Fibroblast of skin of right quadriceps (primary cell): Measurements from ENCODE around the gene CLGN.
A peak's percentile ranks its signal among the peaks of the same experiment; 100 is the strongest.

Experiments used
- DNase-seq: peaks from one replicate; pipeline ENCODE4 v3.0.0-alpha.2; 2013

The CLGN gene

DNA sequence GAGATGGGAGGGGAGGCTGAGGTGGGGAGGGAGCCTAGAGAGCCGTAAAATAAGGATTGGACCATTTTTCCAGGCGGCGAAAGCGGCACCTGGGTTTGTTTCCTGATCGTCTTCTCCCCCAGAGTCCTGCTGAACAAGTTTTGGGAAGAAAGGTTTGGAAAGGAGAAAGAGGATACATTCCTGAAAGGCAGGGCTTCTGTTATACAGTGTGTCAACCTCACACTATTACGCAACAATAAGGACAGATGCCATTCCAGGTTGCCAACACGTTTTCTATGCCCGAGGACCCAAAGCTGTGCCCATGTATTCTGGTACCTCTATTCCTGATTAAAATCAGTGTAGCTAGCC is 53.3 kb downstream of the CLGN start:
- peak; percentile 4 for DNase-seq

DNA sequence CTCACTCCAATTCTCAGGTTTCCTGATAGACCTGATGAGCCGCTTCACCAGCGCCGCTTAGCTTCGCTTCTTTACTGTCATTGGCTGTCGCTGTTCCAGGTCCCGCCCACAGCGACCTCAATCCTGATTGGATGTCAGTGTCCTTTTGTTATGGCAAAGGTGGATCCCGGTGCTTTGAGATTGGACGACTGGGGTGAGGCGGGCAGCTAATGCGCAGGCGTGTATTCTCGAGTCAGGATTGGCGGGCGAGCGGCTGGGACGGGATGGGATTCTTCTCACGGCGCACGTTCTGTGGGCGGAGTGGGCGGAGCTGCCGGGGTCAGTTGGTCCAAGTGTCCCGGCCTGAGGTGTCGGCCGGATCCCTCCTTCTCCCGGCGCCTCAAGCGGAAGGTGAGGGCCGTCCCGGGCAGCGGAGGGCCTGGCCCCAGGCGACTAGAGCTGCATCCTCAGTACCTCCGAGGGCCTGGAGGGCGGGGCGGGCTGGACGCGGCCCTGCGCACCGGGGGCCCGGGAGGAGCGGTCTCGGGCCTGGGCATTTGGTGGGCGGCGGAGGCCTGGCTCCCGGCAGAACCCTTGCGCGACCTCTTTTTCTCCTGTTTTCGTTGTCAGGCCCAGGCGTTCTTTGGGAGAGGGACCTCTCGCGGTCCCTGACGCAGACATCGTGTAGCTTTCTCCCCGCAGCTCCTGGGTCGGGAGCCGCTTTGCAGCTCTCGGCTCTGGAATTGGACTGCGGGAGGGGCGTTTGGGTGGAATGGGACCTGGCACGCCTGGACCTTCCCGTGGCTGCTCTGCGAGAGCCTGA is 53.9 kb downstream of the CLGN start, which contains the start of gene SCOC:
Gene SCOC (plus strand): TSS at position 319 of the 802 bp plus-strand sequence. CDS start 5,525 bp downstream, outside the sequence.
- DNase-seq, result peak; percentile 99

DNA sequence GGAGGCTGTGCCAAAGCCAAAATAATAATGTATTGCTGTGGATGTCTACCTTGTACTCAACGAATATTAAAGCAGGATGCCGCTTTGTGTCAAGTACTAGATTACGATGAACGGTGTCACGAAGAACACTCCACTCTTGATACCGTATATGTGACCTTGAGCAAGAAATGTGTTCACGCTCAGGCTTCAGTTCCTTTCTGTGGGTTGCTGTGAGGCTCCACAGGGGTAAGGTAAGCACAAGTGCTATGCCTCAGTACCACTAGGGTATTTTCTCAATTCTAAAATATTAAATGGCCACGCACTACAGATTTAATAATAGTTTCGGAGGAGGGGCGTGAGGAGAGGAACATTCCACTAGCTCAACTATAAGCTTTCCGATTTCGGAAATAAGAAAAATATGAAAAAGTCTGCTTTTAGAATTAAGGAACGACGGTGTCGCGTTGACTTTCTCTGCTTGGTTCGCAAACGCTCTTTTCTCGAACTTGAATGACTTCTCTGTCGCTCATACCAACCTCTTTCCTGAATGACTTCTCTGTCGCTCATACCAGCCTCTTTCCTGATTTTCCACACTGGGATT is 54.6 kb downstream of the CLGN start:
- peak; percentile 8 for DNase-seq

- DNase-seq, result no peak
These were observed 58.8 kb downstream of the CLGN start for GRCh38 chr4:140368686-140369085.

DNA sequence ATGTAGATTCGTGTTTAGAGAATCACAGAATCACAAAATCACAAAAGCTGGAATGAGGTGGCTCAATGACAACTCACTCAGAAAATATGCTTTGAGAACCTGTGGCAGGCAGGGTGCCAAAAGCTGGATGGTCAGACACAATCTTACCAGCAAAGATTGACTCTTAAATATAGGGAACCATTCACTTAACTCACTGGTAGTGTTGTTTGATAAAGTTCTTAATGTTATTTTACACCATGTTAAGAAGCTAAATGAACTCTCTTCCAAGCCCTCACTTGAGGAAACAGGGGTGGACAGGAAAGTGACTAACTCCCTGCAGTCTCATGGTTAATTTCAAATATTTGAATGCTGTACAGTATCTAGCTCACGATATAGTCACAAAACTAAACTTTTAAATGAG is 59.7 kb downstream of the CLGN start:
- DNase-seq, result peak; percentile 45

- no peak for DNase-seq
These were observed 63.9 kb downstream of the CLGN start for GRCh38 chr4:140363558-140363957.

- no peak for DNase-seq
These were observed 64.4 kb downstream of the CLGN start for GRCh38 chr4:140363051-140363450.

DNA sequence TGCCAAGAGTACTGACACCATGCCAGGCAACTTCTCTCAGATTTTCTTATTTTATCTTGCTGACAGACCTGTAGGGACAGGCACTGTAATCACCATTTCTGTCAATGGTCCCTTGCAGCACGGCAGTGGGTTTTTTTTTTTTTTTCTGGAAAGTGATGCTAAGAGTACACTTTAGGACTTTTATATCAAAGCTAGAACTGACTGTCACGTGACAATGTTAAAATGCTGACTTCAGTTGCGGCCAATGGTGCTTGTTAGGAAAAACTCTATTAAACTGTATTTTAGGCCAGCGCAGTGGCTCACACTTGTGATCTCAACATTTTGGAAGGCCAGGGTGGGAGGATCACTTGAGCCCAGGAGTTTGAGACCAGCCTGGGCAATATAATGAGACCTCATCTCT is 66.3 kb downstream of the CLGN start:
- no peak for DNase-seq

DNA sequence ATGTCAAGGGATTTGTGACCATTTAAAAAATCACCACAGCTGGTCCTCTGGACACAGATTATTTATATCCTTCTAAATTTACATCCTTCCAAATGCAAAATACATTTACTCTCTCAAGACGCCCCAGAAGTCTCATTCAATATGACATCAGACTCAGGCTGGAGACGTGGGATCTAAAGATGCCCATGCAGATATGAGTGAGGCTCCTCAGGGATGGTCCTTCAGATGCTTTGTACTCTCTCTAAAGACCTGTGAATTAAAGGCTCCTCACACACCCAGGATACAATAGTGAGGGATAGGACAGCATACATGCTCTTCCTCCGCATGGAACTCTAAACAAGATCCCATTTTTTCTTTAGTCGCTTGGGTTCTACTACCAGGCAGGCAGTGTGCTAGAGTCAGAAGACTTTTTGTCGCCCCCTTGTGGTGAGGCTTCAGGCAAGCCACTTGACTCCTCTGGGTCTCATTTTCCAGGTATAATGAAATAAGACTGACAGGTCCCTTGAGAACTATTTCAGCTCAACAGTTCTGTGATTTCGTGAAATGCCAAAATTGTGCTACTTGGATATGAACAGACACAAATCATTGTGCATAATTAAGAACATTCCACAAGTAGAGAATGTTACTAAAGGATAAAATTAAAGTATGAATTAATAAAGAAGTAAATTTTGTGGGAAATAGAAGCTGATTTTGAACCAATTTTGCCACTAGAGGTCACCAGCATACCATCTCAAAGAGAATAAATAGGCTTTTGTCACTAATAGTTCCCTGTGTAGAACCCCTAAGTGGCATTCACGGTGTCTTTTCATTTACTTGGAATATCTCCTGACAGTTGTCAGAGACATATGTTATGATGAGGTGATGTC is 67.7 kb downstream of the CLGN start:
- peak; percentile 74 for DNase-seq

- no peak for DNase-seq
These were observed 69.2 kb downstream of the CLGN start for GRCh38 chr4:140358281-140358680.

DNA sequence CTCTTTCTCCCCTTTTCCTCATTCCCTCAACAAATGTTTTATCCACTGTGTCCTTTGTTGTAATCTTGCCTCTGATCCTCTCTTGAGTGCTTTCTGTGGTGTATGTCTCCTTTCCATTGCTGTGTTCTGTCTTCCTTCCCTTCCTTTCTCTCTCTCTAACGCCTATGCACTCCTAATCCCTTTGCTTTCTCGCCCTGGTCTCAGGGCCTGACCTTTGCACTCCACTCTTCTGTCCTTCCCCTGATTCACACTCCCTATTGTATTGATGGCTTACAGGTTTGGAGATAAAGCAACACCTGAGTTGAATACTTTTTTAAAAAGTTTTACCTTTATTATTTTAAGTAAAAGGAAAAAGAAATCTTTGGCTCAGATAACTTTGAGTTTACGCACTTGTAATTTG is 69.6 kb downstream of the CLGN start:
- DNase-seq, result no peak

DNA sequence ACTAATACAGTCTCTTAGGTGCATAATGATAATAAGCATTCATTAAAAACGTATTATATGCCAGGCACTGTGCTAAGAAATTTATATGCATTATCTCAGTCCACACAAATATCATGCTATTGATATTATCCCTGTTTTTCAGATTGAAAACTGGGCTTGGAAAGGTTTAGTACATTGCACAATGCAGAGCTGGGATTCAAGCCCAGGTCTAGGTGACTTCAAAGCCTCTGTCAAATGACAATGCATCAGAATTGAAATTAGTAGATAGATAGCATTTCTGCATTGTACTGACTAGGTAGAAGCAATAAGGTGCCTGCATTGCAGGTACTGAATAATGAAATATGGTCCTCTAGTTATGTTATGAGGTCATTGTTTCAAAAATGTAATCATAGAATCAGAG is 72.2 kb downstream of the CLGN start:
- no peak for DNase-seq

- DNase-seq, result no peak
These were observed 73.7 kb downstream of the CLGN start for GRCh38 chr4:140353786-140354185.

GRCh38 chr4:140351093-140352075 is 76.1 kb downstream of the CLGN start:
- no peak for DNase-seq

DNA sequence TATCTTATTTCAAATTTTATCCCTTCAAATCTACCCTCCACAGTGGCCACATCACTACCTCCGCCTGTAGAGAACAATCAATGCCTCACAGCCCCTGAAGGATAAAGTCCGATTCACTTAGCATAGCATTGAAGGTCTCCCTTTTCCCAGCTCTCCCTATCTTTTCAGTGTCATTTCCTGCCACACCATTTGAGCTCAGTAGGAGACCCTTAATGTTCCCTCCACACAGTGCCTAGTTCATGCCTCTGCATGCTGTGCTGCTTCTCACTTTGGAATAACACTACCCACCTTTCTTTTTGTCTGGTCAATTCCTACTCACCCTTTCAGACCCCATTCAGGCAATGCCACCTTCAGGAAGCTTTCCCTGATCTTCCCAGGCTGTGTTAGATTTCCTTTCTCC is 77.6 kb downstream of the CLGN start:
- no peak for DNase-seq

GRCh38 chr4:140346136-140346535 is 81.3 kb downstream of the CLGN start:
- no peak for DNase-seq

GRCh38 chr4:140344621-140345020 is 82.8 kb downstream of the CLGN start:
- DNase-seq, result no peak

- peak; percentile 3 for DNase-seq
These were observed 83.3 kb downstream of the CLGN start for GRCh38 chr4:140344101-140344500.

DNA sequence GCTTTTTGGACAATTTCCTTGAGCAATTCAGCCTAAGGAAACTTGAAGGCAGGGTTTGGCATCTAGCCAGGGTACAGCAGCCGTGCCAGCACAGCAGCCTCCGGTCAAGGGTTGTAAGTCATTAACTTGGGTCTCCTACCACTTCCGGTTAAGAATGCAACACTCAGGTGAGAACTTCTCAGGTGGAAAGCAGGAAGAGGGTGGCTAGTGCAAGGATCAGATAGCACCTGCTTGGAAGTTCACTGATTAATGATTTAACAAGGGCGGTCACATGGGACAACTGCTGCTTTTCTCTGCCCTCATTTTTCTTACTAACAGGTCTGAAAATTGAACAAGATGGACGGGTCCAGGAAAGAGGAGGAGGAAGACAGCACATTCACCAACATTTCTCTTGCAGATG is 84.1 kb downstream of the CLGN start:
- DNase-seq, result no peak

GRCh38 chr4:140342620-140343019 is 84.8 kb downstream of the CLGN start:
- no peak for DNase-seq
